GM12891 (cell line): ENCODE results near the gene ATXN1.

Source experiments
- PAX5 ChIP-seq: IDR thresholded peaks from 2 replicates; pipeline ENCODE4 v1.6.1; 2011; ENCODE audit warnings: low read length, moderate library complexity, mild to moderate bottlenecking; ENCODE audit not compliant: insufficient read depth, severe bottlenecking
- POLR2A ChIP-seq: IDR thresholded peaks from 2 replicates; pipeline ENCODE4 v1.6.1; 2011; ENCODE audit warnings: low read depth, low read length, control low read depth
- POLR2AphosphoS5 ChIP-seq: IDR thresholded peaks from 2 replicates; pipeline ENCODE4 v1.6.1; 2011; ENCODE audit warnings: low read depth, low read length, control low read depth
- POU2F2 ChIP-seq: IDR thresholded peaks from 2 replicates; pipeline ENCODE4 v1.6.1; 2011; ENCODE audit warnings: low read depth, mild to moderate bottlenecking, control low read depth, low read length, moderate library complexity
- SPI1 ChIP-seq: IDR thresholded peaks from 2 replicates; pipeline ENCODE4 v1.6.1; 2011; ENCODE audit warnings: low read depth, low read length, control low read depth
- TAF1 ChIP-seq: IDR thresholded peaks from 2 replicates; pipeline ENCODE4 v1.6.1; 2011; ENCODE audit warnings: low read depth, low read length, control low read depth

DNA sequence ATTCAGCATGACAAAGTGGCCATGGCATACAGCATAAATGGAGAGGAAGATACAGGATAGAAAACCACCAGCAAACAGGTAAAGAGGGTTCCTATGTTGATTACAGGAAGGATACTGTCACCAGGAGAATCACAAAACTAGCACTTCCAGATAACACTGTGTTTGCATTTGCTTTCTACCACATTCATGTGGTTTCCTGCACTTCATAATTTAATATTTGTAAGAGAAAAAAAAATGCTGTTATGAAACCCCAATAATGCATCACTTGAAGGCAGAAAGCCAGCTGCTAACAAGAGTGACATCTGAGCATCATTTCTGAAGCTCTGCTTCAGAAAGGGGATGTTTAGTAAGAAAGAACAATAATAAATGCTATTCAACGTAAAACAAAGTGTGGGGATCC lies 106.6 kb downstream of the ATXN1 start:
- no peak for TF ChIP-seq POLR2A
- TF ChIP-seq POU2F2 = no peak
- no peak for TF ChIP-seq POLR2AphosphoS5
- TF ChIP-seq TAF1 = no peak
- TF ChIP-seq SPI1 = no peak
- no peak for TF ChIP-seq PAX5
